WTC11 (cell line): ENCODE results near the gene STAM.

Experiments
- CREB1 ChIP-seq: sonication (generic); formaldehyde crosslinking; IDR thresholded peaks from 2 replicates; pipeline ENCODE4 v1.8.0; 2023; ENCODE audit warnings: mild to moderate bottlenecking, missing genetic modification reagents
- TF ChIP-seq, protein P1 (sequence below): fragments of 250-450 bp; sonication (Bioruptor Pico); IDR thresholded peaks from 2 replicates; pipeline ENCODE4 v1.9.0; 2021; ENCODE audit warnings: mild to moderate bottlenecking, borderline replicate concordance
- TF ChIP-seq, protein P2 (sequence below): fragments of 250-450 bp; sonication (Bioruptor Pico); conservative IDR thresholded peaks from 2 replicates; pipeline ENCODE4 v1.9.0; 2021; ENCODE audit warnings: mild to moderate bottlenecking
- TF ChIP-seq, protein P3 (sequence below): fragments of 200-600 bp; IDR thresholded peaks from 2 replicates; pipeline ENCODE4 v1.8.0; 2022; ENCODE audit warnings: antibody characterized with exemption

DNA sequence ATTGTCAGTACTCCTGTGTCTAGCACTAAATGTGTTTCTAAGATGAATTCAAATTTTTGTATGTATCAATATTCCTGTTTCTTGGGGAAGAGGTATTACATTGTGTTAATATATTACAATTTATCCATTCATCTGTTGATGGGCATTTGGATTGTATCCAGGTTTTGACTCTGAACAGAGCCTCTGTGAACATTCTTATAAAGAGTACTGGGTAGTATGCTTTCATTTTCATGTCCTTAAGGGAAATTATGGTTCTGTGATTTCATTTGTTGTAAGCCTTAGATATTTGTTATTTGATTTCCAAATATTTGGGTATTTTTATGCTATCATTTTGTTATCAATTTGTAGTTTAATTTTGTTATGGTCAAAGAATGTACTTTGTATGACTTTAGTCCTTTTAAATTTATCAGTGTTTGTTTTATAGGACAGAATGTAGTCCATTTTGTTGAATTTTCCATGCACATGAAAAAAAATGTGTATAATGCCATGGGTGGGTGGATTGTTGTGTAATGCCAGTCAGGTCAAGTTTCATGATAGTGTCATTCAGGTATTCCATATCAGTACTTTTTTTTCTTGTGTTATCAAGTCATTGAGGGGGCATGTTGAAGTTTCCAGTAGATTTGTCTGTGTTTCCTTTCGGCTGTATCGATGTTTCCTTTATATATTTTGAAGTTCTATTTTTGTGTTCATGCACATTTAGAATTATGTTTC lies 38.4 kb downstream of the STAM start:
- TF ChIP-seq, protein P1, sequence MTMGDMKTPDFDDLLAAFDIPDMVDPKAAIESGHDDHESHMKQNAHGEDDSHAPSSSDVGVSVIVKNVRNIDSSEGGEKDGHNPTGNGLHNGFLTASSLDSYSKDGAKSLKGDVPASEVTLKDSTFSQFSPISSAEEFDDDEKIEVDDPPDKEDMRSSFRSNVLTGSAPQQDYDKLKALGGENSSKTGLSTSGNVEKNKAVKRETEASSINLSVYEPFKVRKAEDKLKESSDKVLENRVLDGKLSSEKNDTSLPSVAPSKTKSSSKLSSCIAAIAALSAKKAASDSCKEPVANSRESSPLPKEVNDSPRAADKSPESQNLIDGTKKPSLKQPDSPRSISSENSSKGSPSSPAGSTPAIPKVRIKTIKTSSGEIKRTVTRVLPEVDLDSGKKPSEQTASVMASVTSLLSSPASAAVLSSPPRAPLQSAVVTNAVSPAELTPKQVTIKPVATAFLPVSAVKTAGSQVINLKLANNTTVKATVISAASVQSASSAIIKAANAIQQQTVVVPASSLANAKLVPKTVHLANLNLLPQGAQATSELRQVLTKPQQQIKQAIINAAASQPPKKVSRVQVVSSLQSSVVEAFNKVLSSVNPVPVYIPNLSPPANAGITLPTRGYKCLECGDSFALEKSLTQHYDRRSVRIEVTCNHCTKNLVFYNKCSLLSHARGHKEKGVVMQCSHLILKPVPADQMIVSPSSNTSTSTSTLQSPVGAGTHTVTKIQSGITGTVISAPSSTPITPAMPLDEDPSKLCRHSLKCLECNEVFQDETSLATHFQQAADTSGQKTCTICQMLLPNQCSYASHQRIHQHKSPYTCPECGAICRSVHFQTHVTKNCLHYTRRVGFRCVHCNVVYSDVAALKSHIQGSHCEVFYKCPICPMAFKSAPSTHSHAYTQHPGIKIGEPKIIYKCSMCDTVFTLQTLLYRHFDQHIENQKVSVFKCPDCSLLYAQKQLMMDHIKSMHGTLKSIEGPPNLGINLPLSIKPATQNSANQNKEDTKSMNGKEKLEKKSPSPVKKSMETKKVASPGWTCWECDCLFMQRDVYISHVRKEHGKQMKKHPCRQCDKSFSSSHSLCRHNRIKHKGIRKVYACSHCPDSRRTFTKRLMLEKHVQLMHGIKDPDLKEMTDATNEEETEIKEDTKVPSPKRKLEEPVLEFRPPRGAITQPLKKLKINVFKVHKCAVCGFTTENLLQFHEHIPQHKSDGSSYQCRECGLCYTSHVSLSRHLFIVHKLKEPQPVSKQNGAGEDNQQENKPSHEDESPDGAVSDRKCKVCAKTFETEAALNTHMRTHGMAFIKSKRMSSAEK: no peak
- TF ChIP-seq, protein P2, sequence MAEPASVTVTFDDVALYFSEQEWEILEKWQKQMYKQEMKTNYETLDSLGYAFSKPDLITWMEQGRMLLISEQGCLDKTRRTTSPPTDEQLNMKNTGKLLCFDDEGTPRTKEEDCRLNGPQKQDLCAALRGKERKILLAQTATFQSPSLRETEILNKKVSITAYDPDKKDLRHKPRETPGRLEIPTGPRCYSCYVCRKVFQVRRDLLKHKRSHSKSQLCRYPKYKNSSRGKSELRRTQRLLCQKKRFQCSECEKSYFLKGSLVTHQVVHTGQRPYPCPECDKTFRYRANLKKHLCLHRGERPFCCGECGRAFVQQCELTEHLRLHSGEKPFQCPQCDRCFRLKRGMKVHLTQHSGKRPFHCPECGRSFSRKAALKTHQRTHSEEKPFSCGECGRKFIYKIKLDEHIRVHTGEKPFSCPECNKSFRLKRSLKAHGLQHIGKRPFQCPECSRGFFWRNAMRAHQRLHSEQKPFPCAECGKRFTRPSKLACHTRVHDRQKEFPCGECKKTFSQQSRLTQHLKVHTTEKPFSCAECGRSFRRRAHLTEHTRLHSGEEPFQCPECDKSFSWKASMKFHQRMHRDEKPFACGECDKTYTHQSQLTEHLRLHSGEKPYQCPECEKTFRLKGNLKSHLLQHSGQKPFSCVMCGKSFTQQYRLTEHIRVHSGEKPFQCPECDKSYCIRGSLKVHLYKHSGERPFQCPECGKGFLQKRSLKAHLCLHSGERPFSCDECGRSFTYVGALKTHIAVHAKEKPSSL (CRISPR knock-in tag): no peak
- no peak for TF ChIP-seq CREB1 (CRISPR knock-in tag)
- TF ChIP-seq, protein P3, sequence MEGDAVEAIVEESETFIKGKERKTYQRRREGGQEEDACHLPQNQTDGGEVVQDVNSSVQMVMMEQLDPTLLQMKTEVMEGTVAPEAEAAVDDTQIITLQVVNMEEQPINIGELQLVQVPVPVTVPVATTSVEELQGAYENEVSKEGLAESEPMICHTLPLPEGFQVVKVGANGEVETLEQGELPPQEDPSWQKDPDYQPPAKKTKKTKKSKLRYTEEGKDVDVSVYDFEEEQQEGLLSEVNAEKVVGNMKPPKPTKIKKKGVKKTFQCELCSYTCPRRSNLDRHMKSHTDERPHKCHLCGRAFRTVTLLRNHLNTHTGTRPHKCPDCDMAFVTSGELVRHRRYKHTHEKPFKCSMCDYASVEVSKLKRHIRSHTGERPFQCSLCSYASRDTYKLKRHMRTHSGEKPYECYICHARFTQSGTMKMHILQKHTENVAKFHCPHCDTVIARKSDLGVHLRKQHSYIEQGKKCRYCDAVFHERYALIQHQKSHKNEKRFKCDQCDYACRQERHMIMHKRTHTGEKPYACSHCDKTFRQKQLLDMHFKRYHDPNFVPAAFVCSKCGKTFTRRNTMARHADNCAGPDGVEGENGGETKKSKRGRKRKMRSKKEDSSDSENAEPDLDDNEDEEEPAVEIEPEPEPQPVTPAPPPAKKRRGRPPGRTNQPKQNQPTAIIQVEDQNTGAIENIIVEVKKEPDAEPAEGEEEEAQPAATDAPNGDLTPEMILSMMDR: no peak
